Fibroblast of the aortic adventitia (primary cell): ENCODE results near the gene CEMIP. TPM values are rescaled to one million over a fixed set of nuclear protein-coding genes. Genes with fewer than 3 reads are reported as not detected.

ENCODE experiments used
- DNase-seq: peaks from one replicate; pipeline ENCODE4 v3.0.0-alpha.2; 2010; ENCODE audit warnings: low read depth
- H3K4me3 ChIP-seq: 2 replicates; pipeline ENCODE4 v1.5.1; 2011; ENCODE audit warnings: low read depth, mild to moderate bottlenecking, control low read depth, low read length, moderate library complexity
- total RNA-seq: library from RNA; depleted of rRNA; stranded (reverse); fragments of >200 nt; gene quantifications from 2 replicates; pipeline ENCODE4 v1.2.3, GENCODE V29; 2012; ENCODE audit warnings: low replicate concordance
- TF ChIP-seq, protein P1 (sequence below): IDR thresholded peaks from 2 replicates; pipeline ENCODE4 v1.5.1; 2011; ENCODE audit warnings: mild to moderate bottlenecking, low read length, control low read depth, inconsistent platforms; ENCODE audit not compliant: insufficient read depth

The CEMIP gene
- total RNA-seq, 1 donor: 225 TPM

DNA sequence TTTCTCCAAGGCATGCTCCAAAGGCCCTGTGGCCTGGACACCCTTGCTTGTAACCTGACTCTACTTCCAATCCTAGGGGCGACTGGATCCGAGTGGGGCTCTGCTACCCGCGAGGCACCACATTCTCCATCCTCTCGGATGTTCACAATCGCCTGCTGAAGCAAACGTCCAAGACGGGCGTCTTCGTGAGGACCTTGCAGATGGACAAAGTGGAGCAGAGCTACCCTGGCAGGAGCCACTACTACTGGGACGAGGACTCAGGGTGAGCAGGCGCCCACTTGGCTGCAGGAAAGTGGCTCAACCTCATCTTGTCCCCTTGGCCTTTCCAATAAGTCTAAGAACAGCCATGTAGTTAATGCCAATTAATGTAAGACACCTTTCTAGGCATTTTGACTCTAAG lies 158.5 kb downstream of the CEMIP start:
- DNase-seq: no peak
- no peak overlapping the region for H3K4me3 ChIP-seq

GRCh38 chr15:80939216-80939615 lies 160.0 kb downstream of the CEMIP start:
- H3K4me3 ChIP-seq: no peak overlapping the region
- DNase-seq: no peak
- TF ChIP-seq, protein P1, sequence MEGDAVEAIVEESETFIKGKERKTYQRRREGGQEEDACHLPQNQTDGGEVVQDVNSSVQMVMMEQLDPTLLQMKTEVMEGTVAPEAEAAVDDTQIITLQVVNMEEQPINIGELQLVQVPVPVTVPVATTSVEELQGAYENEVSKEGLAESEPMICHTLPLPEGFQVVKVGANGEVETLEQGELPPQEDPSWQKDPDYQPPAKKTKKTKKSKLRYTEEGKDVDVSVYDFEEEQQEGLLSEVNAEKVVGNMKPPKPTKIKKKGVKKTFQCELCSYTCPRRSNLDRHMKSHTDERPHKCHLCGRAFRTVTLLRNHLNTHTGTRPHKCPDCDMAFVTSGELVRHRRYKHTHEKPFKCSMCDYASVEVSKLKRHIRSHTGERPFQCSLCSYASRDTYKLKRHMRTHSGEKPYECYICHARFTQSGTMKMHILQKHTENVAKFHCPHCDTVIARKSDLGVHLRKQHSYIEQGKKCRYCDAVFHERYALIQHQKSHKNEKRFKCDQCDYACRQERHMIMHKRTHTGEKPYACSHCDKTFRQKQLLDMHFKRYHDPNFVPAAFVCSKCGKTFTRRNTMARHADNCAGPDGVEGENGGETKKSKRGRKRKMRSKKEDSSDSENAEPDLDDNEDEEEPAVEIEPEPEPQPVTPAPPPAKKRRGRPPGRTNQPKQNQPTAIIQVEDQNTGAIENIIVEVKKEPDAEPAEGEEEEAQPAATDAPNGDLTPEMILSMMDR: no peak

More for the DNA sequence above, 158.5 kb downstream of the CEMIP start:
- TF ChIP-seq, protein P1: no peak

DNA sequence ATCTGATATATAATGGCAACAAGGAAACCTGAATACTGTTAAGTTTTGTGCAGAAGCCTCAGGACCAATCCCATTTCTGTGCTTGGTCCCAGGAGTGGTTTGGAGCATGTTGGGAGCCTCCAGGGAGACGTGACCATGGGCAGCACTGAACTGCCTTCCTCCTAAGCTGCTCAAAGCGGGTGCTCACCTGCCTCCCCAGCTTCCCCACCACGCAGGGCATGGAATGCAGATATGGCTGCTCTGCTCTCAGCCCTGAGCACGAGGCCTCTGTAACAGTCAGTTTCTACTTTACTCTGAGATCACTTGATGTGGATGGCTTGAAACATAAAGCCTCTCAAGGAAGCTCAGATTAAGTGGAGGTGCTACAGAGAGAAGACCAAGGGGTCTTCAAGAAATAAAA lies 161.2 kb downstream of the CEMIP start:
- no peak for DNase-seq
- H3K4me3 ChIP-seq: no peak overlapping the region
- TF ChIP-seq, protein P1: no peak

- no peak overlapping the region for H3K4me3 ChIP-seq
- DNase-seq: no peak
- TF ChIP-seq, protein P1: no peak
Measured at GRCh38 chr15:80940851-80941250, 161.7 kb downstream of the CEMIP start.

GRCh38 chr15:80942266-80942665 lies 163.1 kb downstream of the CEMIP start:
- no peak overlapping the region for H3K4me3 ChIP-seq
- TF ChIP-seq, protein P1: no peak
- DNase-seq: no peak

DNA sequence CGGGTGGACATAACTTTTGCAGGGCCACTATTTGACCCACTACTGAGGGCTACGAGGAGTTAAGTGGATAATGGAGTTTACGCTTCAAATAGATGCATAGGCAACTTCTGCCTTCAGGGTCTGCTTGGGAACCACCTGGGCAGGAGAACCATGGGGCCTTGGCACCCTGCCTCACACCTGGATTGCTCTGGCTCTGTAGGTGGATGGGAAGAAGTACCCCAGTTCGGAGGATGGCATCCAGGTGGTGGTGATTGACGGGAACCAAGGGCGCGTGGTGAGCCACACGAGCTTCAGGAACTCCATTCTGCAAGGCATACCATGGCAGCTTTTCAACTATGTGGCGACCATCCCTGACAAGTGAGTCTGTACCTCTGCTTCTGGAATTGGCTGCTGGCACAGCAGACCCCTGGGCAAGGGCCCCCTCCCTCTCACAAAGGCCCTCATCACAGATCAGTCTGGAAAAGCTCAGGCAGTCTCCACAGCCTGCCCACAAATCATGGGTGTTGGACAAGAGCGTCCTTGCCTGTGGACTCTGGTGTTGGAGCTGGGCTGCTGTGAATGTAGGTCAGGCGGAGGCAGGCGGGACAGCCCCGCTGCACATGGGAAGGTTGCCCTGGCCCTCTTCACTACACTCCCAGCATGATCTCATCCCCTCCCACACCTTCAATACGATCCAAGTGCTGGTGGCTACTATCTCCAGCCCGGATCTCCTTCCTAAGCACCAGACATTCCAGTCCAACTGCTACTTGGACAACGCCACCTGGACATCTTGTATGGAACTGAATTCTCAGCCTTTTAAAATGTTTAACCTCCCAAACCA lies 163.8 kb downstream of the CEMIP start:
- H3K4me3 ChIP-seq: no peak overlapping the region
- DNase-seq: no peak
- TF ChIP-seq, protein P1: no peak
